HPDE6-E6E7 (cell line): ENCODE measurements around the gene WSCD2.

ENCODE experiments used
- DNase-seq: peaks from one replicate; pipeline ENCODE4 v3.0.0; 2011; ENCODE audit warnings: missing footprints; ENCODE audit errors: extremely low spot score

Gene WSCD2

GRCh38 chr12:108107293-108107692 is 21.8 kb upstream of the WSCD2 start:
- no peak for DNase-seq

- no peak for DNase-seq
Observed at GRCh38 chr12:108109504-108109903, 19.6 kb upstream of the WSCD2 start.

- DNase-seq = no peak
Observed at GRCh38 chr12:108109954-108110353, 19.1 kb upstream of the WSCD2 start.

- DNase-seq = no peak
Observed at GRCh38 chr12:108110844-108111243, 18.2 kb upstream of the WSCD2 start.

GRCh38 chr12:108112832-108113556 is 16.1 kb upstream of the WSCD2 start:
- no peak for DNase-seq

- no peak for DNase-seq
Observed at GRCh38 chr12:108115123-108116121, 13.7 kb upstream of the WSCD2 start.

- no peak for DNase-seq
Observed at GRCh38 chr12:108116254-108116653, 12.8 kb upstream of the WSCD2 start.

GRCh38 chr12:108116699-108117098 is 12.4 kb upstream of the WSCD2 start:
- DNase-seq = no peak

GRCh38 chr12:108117163-108117849 is 11.8 kb upstream of the WSCD2 start:
- DNase-seq = no peak

GRCh38 chr12:108117902-108118301 is 11.2 kb upstream of the WSCD2 start:
- no peak for DNase-seq

GRCh38 chr12:108119126-108119973 is 9.7 kb upstream of the WSCD2 start:
- DNase-seq = no peak

GRCh38 chr12:108119974-108120862 is 8.9 kb upstream of the WSCD2 start:
- DNase-seq = no peak

- DNase-seq = no peak
Observed at GRCh38 chr12:108120863-108121165, 8.3 kb upstream of the WSCD2 start.

GRCh38 chr12:108121320-108121719 is 7.8 kb upstream of the WSCD2 start:
- no peak for DNase-seq

- DNase-seq = no peak
Observed at GRCh38 chr12:108121728-108122471, 7.2 kb upstream of the WSCD2 start.

GRCh38 chr12:108122644-108123043 is 6.4 kb upstream of the WSCD2 start:
- no peak for DNase-seq

GRCh38 chr12:108123402-108123801 is 5.7 kb upstream of the WSCD2 start:
- DNase-seq = no peak

GRCh38 chr12:108125073-108125472 is 4.0 kb upstream of the WSCD2 start:
- no peak for DNase-seq

GRCh38 chr12:108126212-108126611 is 2.9 kb upstream of the WSCD2 start:
- DNase-seq = no peak
